GM12878 (cell line): ENCODE results near the gene SLC35C1. TPM values are rescaled to one million over a fixed set of nuclear protein-coding genes. Genes with fewer than 3 reads are reported as not detected.
A peak's percentile ranks its signal among the peaks of the same experiment; 100 is the strongest.

Experiments
- ATAC-seq: fragments of 200-7000 bp; cut with Tn5 transposase; 3 replicates; pipeline ENCODE4 v1.9.1; 2020; ENCODE audit warnings: mild to moderate bottlenecking, moderate library complexity
- BruUV-seq: library from RNA; stranded (reverse); fragments of 400-500 nt; replicated peaks from 2 replicates; lab custom pipeline; 2021; lab: Mats Ljungman, UMichigan
- CTCF ChIA-PET: fragments of 300-600 bp; sonication (Branson Sonifier 250); formaldehyde crosslinking; extraction: SDS; loops from one replicate; lab custom pipeline; 2021; ENCODE audit warnings: inconsistent platforms; lab: Yijun Ruan, JAX
- POLR2A ChIA-PET: fragments of 350-600 bp; formaldehyde crosslinking; extraction: SDS; loops from one replicate; lab custom pipeline; 2021; ENCODE audit warnings: inconsistent platforms; lab: Charles Lee
- RAD21 ChIA-PET: fragments of 300-600 bp; sonication (Branson Sonifier 250); formaldehyde crosslinking; loops from one replicate; lab custom pipeline; 2023; ENCODE audit warnings: antibody characterized with exemption; ENCODE audit not compliant: unreplicated experiment; lab: Charles Lee
- SMC1A ChIA-PET: fragments of 300-600 bp; sonication (Branson Sonifier 250); formaldehyde crosslinking; loops from one replicate; lab custom pipeline; 2023; ENCODE audit not compliant: unreplicated experiment, uncharacterized antibody; lab: Charles Lee
- DNase-seq: peaks from one replicate; pipeline ENCODE4 v3.0.0-alpha.2; 2011; ENCODE audit warnings: low read depth, low spot score
- FAIRE-seq: peaks from 3 replicates; lab custom pipeline; 2011; peaks lifted over from hg19 to GRCh38; lab: Jason Lieb, UNC
- H2AFZ ChIP-seq: 2 replicates; pipeline ENCODE4 v1.6.0; 2011; ENCODE audit warnings: low read depth, low read length, control low read depth; ENCODE audit not compliant: control insufficient read depth
- H3K27ac ChIP-seq: 2 replicates; pipeline ENCODE4 v1.5.1; 2011; ENCODE audit warnings: control low read depth; ENCODE audit not compliant: control insufficient read depth, insufficient read depth
- H3K27me3 ChIP-seq, 2 experiments: replicated peaks in 1 of 2; 2 replicates each; pipeline versions ENCODE4 v1.6.0 to v1.6.1; 2011; ENCODE audit warnings: low read length in 1 of 2; ENCODE audit not compliant: control insufficient read depth in 2 of 2, insufficient read depth in 2 of 2
- H3K36me3 ChIP-seq, 2 experiments: 2 replicates each; pipeline ENCODE4 v1.5.1; 2011; ENCODE audit warnings: low read length in 1 of 2; ENCODE audit not compliant: control insufficient read depth in 2 of 2, insufficient read depth in 2 of 2
- H3K4me1 ChIP-seq: 2 replicates; pipeline ENCODE4 v1.6.1; 2011; ENCODE audit warnings: mild to moderate bottlenecking, low read length, moderate library complexity, mixed read lengths; ENCODE audit not compliant: control insufficient read depth, insufficient read depth
- H3K4me2 ChIP-seq: 2 replicates; pipeline ENCODE4 v1.6.0; 2011; ENCODE audit warnings: control low read depth; ENCODE audit not compliant: control insufficient read depth, insufficient read depth
- H3K4me3 ChIP-seq: fragments of 200-600 bp; sonication (generic); 2 replicates; pipeline ENCODE4 v1.5.1; 2016
- H3K79me2 ChIP-seq: 2 replicates; pipeline ENCODE4 v1.6.0; 2011; ENCODE audit warnings: low read length; ENCODE audit not compliant: control insufficient read depth, insufficient read depth
- H3K9ac ChIP-seq: 2 replicates; pipeline ENCODE4 v1.8.0; 2011; ENCODE audit warnings: low read length, control low read depth, mixed read lengths; ENCODE audit not compliant: control insufficient read depth, insufficient read depth
- H3K9me3 ChIP-seq: replicated peaks from 3 replicates; pipeline ENCODE4 v1.5.1; 2011; ENCODE audit warnings: mild to moderate bottlenecking, low read length; ENCODE audit not compliant: control insufficient read depth, insufficient read depth
- H4K20me1 ChIP-seq: 2 replicates; pipeline ENCODE4 v1.6.0; 2011; ENCODE audit not compliant: control insufficient read depth, insufficient read depth
- ATF7 ChIP-seq: fragments of 450-650 bp; IDR thresholded peaks from 2 replicates; pipeline ENCODE4 v1.6.1; 2016; ENCODE audit warnings: low read depth, mild to moderate bottlenecking
- CBX3 ChIP-seq: fragments of 200-600 bp; sonication (generic); IDR thresholded peaks from 2 replicates; pipeline ENCODE4 v1.6.1; 2016; ENCODE audit warnings: low read depth, borderline replicate concordance
- HCFC1 ChIP-seq: fragments of 150-350 bp; IDR thresholded peaks from 2 replicates; pipeline ENCODE4 v1.6.1; 2014; ENCODE audit warnings: low read length
- KDM1A ChIP-seq: fragments of 200-600 bp; sonication (generic); IDR thresholded peaks from 2 replicates; pipeline ENCODE4 v1.6.1; 2016; ENCODE audit warnings: borderline replicate concordance
- POU2F2 ChIP-seq: IDR thresholded peaks from 3 replicates; pipeline ENCODE4 v1.6.1; 2011; ENCODE audit warnings: low read depth, mild to moderate bottlenecking, low read length, borderline replicate concordance
- RAD51 ChIP-seq: fragments of 450-650 bp; IDR thresholded peaks from 2 replicates; pipeline ENCODE4 v1.6.1; 2016; ENCODE audit warnings: moderate library complexity, mild to moderate bottlenecking, inconsistent platforms
- SIN3A ChIP-seq: IDR thresholded peaks from 2 replicates; pipeline ENCODE4 v1.6.1; 2012; ENCODE audit warnings: low read depth, low read length, improper control_type of control experiment
- SIX5 ChIP-seq: IDR thresholded peaks from 2 replicates; pipeline ENCODE4 v1.6.1; 2011; ENCODE audit warnings: mild to moderate bottlenecking, low read depth, low read length, moderate library complexity; ENCODE audit not compliant: severe bottlenecking
- SUZ12 ChIP-seq: fragments of 200-600 bp; sonication (generic); IDR thresholded peaks from one replicate; pipeline ENCODE4 v1.6.1; 2018; ENCODE audit warnings: antibody characterized with exemption, mild to moderate bottlenecking; ENCODE audit not compliant: unreplicated experiment
- TARDBP ChIP-seq: IDR thresholded peaks from 2 replicates; pipeline ENCODE4 v1.6.1; 2016; ENCODE audit warnings: borderline replicate concordance
- TCF3 ChIP-seq: IDR thresholded peaks from 2 replicates; pipeline ENCODE4 v1.6.1; 2012; ENCODE audit warnings: low read depth, mild to moderate bottlenecking, low read length, borderline replicate concordance; ENCODE audit not compliant: insufficient read depth
- WGBS: methylation state at CpG from one replicate; pipeline ENCODE4 v1.1.6; 2016; ENCODE audit warnings: low lambda C conversion rate; ENCODE audit not compliant: insufficient replicate concordance, insufficient coverage; ENCODE audit errors: missing lambda C conversion rate; 5-methylcytosine and 5-hydroxymethylcytosine counted together
- in situ Hi-C: fragments of 300-500 bp; cut with MboI; formaldehyde crosslinking; loops from 9 replicates; pipeline ENCODE4 v1.14.3; 2018; ENCODE audit warnings: mixed read lengths
- intact Hi-C: fragments of 100-400 bp; cut with micrococcal nuclease; formaldehyde crosslinking; loops from one replicate; pipeline ENCODE4 v1.14.2; 2022; ENCODE audit not compliant: unreplicated experiment
- polyA plus RNA-seq, 11 experiments: library from polyadenylated mRNA; depleted of rRNA in 4 of 11; unstranded in 6 of 11; stranded (reverse) in 5 of 11; fragments of >200 nt; fragmentation: Nextera tagmentation in 4 of 11; fragmentation: Illumina TruSeq in 1 of 11; extraction: Ambion mirVana in 4 of 11; extraction: Trizol in 1 of 11; gene quantifications; 1 replicate in 1 of 11; 2 replicates in 10 of 11; pipeline versions ENCODE4 v1.2.1 to v1.2.3, GENCODE V29; 2011 to 2016; ENCODE audit warnings: inconsistent platforms in 2 of 11, missing spikeins in 2 of 11, low read depth in 1 of 11
- total RNA-seq, 4 experiments: library from RNA; depleted of rRNA in 3 of 4; stranded (reverse); fragments of >200 nt in 3 of 4; fragmentation: Illumina TruSeq in 1 of 4; extraction: Trizol in 1 of 4; gene quantifications; 2 replicates each; pipeline versions ENCODE4 v1.2.1 to v1.2.3, GENCODE V29; 2013 to 2021
- TF ChIP-seq, protein P1 (sequence below): fragments of 450-650 bp; IDR thresholded peaks from 2 replicates; pipeline ENCODE4 v1.6.1; 2017; ENCODE audit warnings: mild to moderate bottlenecking
- TF ChIP-seq, protein P2 (sequence below): IDR thresholded peaks from 2 replicates; pipeline ENCODE4 v1.6.1; 2011; ENCODE audit warnings: borderline replicate concordance, low read depth, mild to moderate bottlenecking, moderate library complexity, mixed read lengths, low read length; ENCODE audit not compliant: insufficient read depth; ENCODE audit errors: extremely low read length

The SLC35C1 gene
- total and polyA plus RNA-seq, 10 of the 15 experiments (the other 5 are each of a cell fraction or from before 2014, with no cell fraction given), result 0.55 to 9.7 (median 4.3) TPM

DNA sequence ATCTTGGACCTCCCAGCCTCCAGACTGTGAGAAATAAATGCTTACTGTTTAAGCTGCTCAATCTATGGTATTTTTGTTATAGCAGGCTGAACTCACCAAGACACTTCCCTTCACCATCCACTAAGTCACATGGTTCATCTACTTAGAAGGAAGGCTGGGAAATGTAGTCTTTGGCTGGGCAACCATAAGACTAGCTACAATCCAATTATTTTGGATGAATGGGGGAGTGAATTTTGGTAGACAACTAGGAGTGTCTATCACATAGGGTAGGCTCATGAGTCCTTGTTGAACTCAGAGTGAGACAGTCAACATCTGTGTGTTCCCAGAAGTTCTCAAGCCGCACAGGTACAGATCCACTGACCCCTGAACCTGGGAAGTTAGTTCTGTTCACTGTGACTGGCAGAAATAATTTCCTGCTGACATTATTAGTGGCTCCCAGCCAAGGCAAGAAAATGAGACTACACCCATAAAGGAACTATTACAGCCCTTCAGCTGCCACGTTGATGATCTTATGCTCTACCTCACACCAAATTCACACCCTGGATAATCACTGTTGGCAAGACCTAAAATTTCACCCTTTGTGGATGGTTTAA is 3.1 kb upstream of the SLC35C1 start:
- H3K4me1 ChIP-seq, result peaks cover 13% of the 10 kb centered on the region
- ChIA-PET POLR2A (no interaction called here), RAD21 (no interaction called here), CTCF (interaction anchor here (0.7 to 1.9 kb wide), 2 partner anchors 40 to 41 kb away, joined by 3 to 9 read pairs; no protein-coding TSS in a partner anchor), SMC1A (interaction anchor here (1.3 kb wide), 1 partner anchor 30 kb away, joined by 5 read pairs; no protein-coding TSS in a partner anchor)
- H3K4me3 ChIP-seq, result no peak overlapping the region
- no peaks in the 10 kb centered on the region for H3K27me3 ChIP-seq
- TF ChIP-seq KDM1A, result no peak
- TF ChIP-seq SUZ12, result no peak
- peak; percentile 58 for TF ChIP-seq HCFC1
- TF ChIP-seq SIN3A, result no peak
- TF ChIP-seq, protein P1, sequence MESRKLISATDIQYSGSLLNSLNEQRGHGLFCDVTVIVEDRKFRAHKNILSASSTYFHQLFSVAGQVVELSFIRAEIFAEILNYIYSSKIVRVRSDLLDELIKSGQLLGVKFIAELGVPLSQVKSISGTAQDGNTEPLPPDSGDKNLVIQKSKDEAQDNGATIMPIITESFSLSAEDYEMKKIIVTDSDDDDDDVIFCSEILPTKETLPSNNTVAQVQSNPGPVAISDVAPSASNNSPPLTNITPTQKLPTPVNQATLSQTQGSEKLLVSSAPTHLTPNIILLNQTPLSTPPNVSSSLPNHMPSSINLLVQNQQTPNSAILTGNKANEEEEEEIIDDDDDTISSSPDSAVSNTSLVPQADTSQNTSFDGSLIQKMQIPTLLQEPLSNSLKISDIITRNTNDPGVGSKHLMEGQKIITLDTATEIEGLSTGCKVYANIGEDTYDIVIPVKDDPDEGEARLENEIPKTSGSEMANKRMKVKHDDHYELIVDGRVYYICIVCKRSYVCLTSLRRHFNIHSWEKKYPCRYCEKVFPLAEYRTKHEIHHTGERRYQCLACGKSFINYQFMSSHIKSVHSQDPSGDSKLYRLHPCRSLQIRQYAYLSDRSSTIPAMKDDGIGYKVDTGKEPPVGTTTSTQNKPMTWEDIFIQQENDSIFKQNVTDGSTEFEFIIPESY, result no peak
- TF ChIP-seq, protein P2, sequence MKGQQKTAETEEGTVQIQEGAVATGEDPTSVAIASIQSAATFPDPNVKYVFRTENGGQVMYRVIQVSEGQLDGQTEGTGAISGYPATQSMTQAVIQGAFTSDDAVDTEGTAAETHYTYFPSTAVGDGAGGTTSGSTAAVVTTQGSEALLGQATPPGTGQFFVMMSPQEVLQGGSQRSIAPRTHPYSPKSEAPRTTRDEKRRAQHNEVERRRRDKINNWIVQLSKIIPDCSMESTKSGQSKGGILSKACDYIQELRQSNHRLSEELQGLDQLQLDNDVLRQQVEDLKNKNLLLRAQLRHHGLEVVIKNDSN, result peak; percentile 22
- no peak for TF ChIP-seq CBX3
- TF ChIP-seq TARDBP, result no peak
- TF ChIP-seq RAD51, result peak; percentile 45; the same call in 1 of the 2 replicates
- TF ChIP-seq SIX5, result peak; percentile 57
- TF ChIP-seq TCF3, result no peak
- no peak for TF ChIP-seq ATF7
- TF ChIP-seq POU2F2, result no peak
- FAIRE-seq, result no peak
- H3K4me2 ChIP-seq, result no peak overlapping the region
- ATAC-seq, result no peak
- in situ Hi-C loops, result no loop called here
- no peak overlapping the region for H3K27ac ChIP-seq
- intact Hi-C loops, result no loop called here
- no peaks in the 10 kb centered on the region for H4K20me1 ChIP-seq
- H3K9me3 ChIP-seq, result no peaks in the 10 kb centered on the region; the same call in 2 of the 3 replicates
- WGBS, result 41% methylated on average over 2 of the region's 2 CpGs
- H3K79me2 ChIP-seq, result peaks cover 16% of the 10 kb centered on the region
- no peak for DNase-seq
- no peak overlapping the region for H3K9ac ChIP-seq
- BruUV-seq, result no TSS peak
- H2AFZ ChIP-seq, result no peak overlapping the region
- no peaks in the 10 kb centered on the region for H3K36me3 ChIP-seq
